Stimulated activated CD8-positive, alpha-beta memory T cell treated with anti-CD3 and anti-CD28 coated beads, Interleukin-15, amount 100 ng/mL, for 4 hours (primary cell): ENCODE data around the gene RGS10.
"Not testable (repeated sequence)": the region's sequence is repeated elsewhere in the genome, so short reads cannot be mapped to it uniquely, and the experiment has no call there.

Experiments
- DNase-seq, 2 donors: peaks; one replicate each; pipeline ENCODE4 v3.0.0-alpha.2; 2020; ENCODE audit warnings: low read depth in 2 of 2

RGS10 gene

DNA sequence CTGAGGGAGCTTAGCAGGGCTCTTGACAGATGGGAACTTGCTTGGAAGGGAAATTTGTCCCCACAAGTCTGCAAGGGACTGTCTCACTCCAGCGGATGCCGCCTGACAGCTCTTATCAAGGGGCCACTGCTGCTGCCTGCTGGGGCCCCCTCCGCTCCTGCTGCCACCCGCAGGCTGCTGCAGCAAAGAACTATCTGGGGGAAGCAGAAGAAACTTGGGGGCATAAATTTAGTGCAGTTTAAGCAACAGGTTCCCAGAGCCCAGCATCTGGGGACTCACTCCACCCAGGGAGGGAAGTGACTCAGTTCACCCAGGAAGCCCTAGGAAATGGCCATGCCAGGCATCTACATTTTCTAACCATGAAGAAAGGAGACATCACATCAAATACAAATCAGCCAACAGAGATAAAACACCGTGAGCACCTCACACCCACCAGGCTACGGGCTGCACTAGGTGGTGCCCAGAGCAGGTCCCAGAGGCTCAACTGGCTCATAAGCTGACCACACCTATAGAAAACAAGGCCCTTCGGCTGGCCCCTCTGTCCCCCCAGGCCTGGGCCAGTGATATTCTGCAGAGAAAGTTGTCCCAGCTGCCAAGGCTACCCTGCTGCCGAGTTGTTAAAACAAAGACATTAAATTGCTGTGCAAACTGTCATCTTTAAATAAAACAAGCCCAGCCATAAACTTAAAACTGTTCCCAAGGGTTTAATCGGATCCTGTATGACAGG, 3.7 kb downstream of the RGS10 start:
- no peak for DNase-seq

DNA sequence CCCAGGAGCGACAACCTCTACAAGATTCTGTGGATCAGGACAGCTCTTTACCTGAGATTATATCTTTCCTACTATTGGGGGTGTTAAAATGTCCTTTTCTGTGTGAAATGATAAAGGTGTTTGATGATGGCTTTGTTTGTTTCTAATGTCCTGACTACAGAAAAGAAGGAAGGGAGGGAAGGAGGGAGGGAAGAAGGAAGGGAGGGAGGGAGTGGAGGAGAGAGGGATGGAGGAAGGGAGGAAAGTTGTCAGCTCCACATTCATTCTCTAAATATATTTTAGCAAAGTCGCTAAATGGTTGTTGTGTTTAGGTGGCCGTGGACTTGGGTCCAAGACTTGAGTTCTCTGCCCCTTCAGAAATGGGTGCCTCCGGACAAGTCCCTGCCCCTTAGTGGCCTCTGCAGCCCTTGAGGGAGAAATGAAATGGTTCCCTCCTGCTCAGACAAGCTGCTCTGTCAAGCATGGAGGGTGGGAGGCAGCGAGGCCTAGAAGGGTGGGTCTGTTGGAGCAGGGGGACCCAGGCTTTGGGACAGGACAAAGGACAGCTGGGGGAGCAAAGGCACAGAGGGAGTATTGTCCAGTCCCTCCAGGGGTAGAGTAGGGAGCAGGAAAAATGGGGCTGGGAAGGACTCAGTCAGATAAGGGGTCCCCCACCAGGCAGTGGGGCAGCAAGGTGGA, 4.4 kb downstream of the RGS10 start:
- no peak for DNase-seq

DNA sequence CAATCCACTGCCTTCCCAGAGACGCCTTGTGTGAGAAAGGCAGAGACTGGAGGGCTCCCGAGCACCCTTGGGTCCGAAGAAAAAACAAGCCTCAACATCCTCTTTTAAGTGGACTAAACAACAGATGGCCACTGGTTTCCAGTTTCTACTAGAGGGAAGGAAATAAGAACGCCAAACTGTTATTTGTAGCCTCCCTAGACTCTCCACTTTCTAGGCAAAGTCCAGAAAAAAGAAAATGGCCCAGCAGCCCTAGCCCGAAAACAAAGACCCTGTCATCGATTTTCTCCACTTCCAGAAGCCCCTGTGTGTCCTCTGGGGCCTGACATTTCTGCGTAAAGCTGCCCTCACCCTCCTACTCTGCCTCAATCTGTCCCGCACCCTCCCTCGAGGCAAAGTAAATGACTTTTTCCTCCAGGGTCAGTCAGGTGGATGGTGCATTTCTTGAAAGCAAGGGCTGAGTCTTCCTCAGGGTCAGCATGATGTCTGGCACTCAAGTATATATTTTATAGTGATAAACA, 6.0 kb downstream of the RGS10 start:
- DNase-seq = no peak

- no peak for DNase-seq
Measured at GRCh38 chr10:119535837-119536507, 6.5 kb downstream of the RGS10 start.

- DNase-seq = no peak
Measured at GRCh38 chr10:119535305-119535704, 7.2 kb downstream of the RGS10 start.

DNA sequence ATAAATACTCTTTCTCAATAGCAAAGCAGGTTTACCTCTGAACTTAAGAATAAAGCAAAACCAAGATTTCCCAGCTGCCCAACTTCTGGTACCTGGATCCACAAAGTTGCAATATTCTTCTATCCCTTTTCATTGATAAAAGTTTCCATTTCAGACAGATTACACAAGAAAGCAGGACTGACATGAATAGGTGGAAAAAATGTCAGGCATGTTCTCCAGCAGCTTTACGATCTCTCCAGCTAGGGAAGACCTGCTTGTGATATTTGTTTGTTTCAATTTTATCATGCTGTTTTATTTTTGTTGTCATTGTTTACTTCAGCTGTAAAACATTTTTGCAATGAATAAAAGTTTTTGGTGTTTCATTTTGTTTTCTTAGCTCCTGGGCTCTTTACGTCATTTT, 9.0 kb downstream of the RGS10 start:
- DNase-seq = no peak

DNA sequence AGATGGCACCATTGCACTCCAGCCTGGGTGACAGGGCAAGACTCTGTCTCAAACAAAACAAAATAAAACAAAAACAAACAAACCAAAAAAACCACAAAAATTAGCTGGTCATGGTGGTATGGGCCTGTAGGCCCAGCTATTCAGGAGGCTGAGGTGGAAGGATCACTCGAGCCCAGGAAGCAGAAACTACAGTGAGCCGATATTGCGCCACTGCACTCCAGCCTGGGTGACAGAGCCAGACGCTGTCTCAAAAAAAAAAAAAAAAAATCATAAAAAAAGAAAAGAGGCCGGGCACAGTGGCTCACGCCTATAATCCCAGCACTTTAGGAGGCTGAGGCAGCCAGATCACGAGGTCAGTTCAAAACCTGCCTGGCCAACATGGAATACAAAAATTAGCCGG, 9.7 kb downstream of the RGS10 start:
- not testable (repeated sequence) for DNase-seq

- DNase-seq = not testable (repeated sequence)
Measured at GRCh38 chr10:119532251-119532650, 10.3 kb downstream of the RGS10 start.

DNA sequence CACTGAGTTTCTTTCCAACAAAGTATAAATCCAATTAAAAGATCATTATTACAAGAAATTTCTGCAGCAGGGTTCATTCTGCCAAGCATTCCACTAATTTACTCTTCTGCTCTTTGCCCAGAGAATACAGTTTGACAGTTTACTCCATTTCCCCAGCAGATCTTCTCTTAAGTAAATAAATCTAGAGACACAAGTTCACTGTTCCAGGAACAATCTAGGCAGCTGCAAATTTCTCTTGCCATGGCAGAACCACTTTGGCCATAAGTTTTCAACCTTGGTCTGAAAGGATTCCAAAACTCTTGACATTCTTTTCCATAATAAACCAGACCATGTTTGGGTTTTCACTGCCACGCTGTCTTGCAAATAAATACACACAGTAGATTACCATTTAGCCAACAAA, 11.5 kb downstream of the RGS10 start:
- no peak for DNase-seq

- not testable (repeated sequence) for DNase-seq
Measured at GRCh38 chr10:119528663-119529237, 13.8 kb downstream of the RGS10 start.

GRCh38 chr10:119526621-119527592, 15.6 kb downstream of the RGS10 start:
- DNase-seq = no peak

DNA sequence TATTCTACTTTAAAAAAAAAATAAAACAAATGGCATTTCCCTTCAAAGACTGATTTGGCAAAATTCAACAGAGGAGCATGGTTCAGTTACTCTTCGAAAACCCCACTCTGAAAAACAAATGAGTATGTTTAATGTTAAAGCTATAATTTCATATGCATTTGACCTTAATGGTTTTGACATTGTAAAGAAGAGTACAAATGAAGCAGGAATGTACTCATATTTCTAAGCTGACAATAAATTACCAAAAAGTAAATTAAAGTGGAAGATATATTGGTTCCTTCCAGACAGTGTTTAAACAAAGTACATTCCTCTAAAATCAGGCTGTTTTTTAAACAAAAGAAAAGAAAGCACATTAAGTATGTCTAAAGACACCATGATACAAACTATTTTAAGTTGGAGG, 16.4 kb downstream of the RGS10 start:
- DNase-seq = no peak

- DNase-seq = no peak
Measured at GRCh38 chr10:119525116-119525515, 17.4 kb downstream of the RGS10 start.

GRCh38 chr10:119524720-119525070, 17.8 kb downstream of the RGS10 start:
- no peak for DNase-seq

DNA sequence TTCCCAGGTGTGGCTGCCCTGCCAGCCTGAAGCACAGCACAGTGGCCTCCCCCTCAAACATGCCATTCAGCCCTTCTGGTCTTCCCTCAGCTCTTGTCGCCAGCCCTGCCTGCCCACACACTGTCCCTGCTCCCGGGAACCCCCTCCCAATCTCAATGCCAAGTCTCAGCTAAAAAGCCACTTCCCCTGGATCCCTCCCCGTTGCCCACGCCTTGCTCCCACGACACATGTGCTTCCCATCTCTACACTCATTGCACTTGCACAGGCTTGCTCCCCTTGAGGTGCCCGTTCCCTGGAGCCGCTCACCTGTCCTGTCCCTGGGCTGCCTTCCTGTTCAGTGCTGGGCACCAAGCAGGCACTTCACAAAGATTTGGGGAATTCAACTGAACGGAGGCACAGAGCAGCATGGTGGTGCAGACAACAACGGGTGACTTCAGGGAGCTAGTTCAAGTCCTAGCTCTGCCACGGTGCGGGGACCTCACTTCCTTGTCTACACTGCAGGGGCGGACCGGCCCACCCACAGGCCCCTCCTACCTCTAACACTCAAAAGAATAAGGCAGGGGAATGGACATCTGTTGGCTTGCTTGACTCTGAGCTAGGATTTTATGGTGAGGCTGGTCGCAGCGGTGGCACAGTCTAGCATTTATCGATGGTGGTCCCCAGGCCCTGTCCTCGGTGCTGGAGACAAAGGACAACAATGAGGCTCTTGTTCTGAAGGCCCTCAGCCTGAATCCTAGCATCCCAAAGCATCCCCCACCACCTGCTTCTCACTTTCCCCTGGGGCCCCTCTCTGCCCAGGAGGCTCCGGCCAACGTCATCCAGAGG, 18.4 kb downstream of the RGS10 start:
- no peak for DNase-seq

- no peak for DNase-seq
Measured at GRCh38 chr10:119522747-119523426, 19.6 kb downstream of the RGS10 start.

GRCh38 chr10:119521443-119522204, 20.9 kb downstream of the RGS10 start:
- DNase-seq = no peak

DNA sequence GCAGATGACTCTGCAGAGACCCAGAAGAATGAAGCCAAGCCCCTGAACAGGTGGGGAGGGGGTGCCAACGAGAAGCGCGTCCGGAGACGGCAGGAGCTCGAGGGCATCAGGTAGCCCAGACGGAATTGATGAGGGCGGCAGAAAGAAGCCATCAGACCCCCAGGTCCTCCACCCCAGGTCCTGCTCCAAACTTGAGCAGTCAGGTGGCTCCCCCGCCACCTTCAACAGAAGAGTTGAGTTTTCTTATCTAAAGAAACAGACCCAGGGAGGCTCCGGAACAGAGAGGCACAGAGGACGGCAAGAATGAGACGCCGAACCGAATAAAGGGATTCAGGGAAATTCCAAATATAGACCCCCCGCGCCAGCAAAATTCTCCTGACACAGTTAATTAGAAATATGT, 22.2 kb downstream of the RGS10 start:
- no peak for DNase-seq

GRCh38 chr10:119518936-119519335, 23.6 kb downstream of the RGS10 start:
- DNase-seq = no peak
